Activated naive CD4-positive, alpha-beta T cell treated with anti-CD3 and anti-CD28 coated beads, Interleukin-2, amount 50 U/mL, for 24 hours (primary cell): ENCODE data around the gene CRNKL1.
"Not testable (repeated sequence)": the region's sequence is repeated elsewhere in the genome, so short reads cannot be mapped to it uniquely, and the experiment has no call there.

Source experiments
- H3K27ac Mint-ChIP-seq: one replicate; pipeline ENCODE4 v1.8.0; 2021; ENCODE audit warnings: mild to moderate bottlenecking, mixed read lengths
- H3K27me3 Mint-ChIP-seq: one replicate; pipeline ENCODE4 v1.8.0; 2021; ENCODE audit warnings: mixed read lengths
- H3K36me3 Mint-ChIP-seq: one replicate; pipeline ENCODE4 v1.8.0; 2021; ENCODE audit warnings: mixed read lengths
- H3K4me1 Mint-ChIP-seq: one replicate; pipeline ENCODE4 v1.8.0; 2021; ENCODE audit warnings: mixed read lengths
- H3K4me3 Mint-ChIP-seq: one replicate; pipeline ENCODE4 v1.8.0; 2021; ENCODE audit warnings: mild to moderate bottlenecking, mixed read lengths
- H3K9me3 Mint-ChIP-seq: one replicate; pipeline ENCODE4 v1.8.0; 2021; ENCODE audit warnings: mixed read lengths

CRNKL1 gene

GRCh38 chr20:20023395-20023794 is 28.9 kb downstream of the CRNKL1 start:
- H3K27ac Mint-ChIP-seq: no peak overlapping the region
- peaks cover 49% of the 10 kb centered on the region for H3K4me1 Mint-ChIP-seq
- H3K36me3 Mint-ChIP-seq: peaks cover 5% of the 10 kb centered on the region
- no peak overlapping the region for H3K4me3 Mint-ChIP-seq
- no peaks in the 10 kb centered on the region for H3K9me3 Mint-ChIP-seq
- no peaks in the 10 kb centered on the region for H3K27me3 Mint-ChIP-seq

DNA sequence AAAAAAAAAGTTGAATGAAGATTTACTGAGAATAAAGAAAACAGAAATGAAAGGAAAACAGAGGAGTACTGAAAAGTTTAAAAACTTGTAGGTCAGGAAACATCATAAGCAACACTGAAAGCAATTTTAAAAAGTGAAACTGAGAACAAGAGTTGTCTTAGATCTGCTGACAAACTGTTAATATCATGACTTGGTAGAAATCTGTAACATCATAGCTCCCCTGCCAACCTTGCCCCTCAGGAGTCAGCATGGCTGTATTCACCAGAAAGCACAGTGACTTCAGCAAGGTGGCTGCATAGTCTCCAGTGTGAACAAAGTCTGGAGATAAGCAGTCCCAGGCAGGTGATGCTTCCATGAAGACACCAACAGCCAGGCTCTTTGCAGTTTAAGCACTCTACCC is 29.8 kb downstream of the CRNKL1 start:
- Mint-ChIP-seq H3K27ac (no peak overlapping the region), H3K36me3 (peaks cover 8% of the 10 kb centered on the region), H3K9me3 (no peaks in the 10 kb centered on the region), H3K27me3 (no peaks in the 10 kb centered on the region), H3K4me1 (peaks cover 55% of the 10 kb centered on the region), H3K4me3 (no peak overlapping the region)

DNA sequence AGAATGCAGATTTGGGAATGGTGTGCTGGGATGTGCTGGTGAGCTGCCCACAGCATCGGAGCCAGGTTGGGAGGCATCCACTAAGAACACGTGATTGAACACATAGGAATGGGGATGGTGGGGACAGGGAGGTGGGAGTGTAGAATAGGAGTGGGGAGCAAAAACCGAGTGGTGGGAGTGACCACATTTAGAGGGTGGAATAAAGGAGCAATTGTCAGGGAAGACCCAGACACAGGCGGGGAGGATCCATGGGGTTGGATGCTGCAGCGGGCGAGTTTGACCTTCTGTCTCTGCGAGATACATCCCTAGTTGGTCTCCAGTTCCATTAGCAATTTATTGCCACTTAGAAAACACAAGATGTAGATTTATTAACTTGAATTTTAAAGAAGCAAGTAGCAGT is 30.4 kb downstream of the CRNKL1 start:
- Mint-ChIP-seq H3K4me3 (no peak overlapping the region), H3K9me3 (no peaks in the 10 kb centered on the region), H3K4me1 (peaks cover 58% of the 10 kb centered on the region), H3K27me3 (no peaks in the 10 kb centered on the region), H3K27ac (peak overlapping the region; percentile 8), H3K36me3 (peaks cover 8% of the 10 kb centered on the region)

DNA sequence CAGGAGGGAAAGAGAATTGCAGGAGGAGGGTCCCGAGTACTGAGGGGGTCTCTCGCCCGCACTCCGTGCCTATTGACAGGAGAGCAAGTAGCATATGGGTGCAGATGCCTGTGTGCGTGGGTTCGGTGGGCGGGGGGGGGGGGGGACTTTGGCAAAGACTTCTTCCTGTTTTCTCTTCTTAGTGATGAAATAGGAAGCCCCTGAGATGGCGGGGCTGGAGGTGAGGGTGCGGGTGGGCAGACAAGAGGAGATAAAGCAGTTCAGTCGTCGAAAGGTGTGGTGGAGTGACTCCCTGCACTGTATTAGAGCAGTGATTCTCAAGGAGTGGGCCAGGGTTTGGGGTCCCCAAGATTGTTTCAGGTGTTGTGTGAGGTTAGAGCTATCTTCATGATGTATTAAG is 31.4 kb downstream of the CRNKL1 start:
- H3K9me3 Mint-ChIP-seq: no peaks in the 10 kb centered on the region
- H3K36me3 Mint-ChIP-seq: peaks cover 5% of the 10 kb centered on the region
- no peaks in the 10 kb centered on the region for H3K27me3 Mint-ChIP-seq
- H3K4me3 Mint-ChIP-seq: no peak overlapping the region
- no peak overlapping the region for H3K27ac Mint-ChIP-seq
- peaks cover 64% of the 10 kb centered on the region for H3K4me1 Mint-ChIP-seq

GRCh38 chr20:20019123-20019522 is 33.1 kb downstream of the CRNKL1 start:
- H3K27me3 Mint-ChIP-seq: no peaks in the 10 kb centered on the region
- H3K27ac Mint-ChIP-seq: peak overlapping the region; percentile 30
- H3K4me3 Mint-ChIP-seq: peak overlapping the region; percentile 96
- H3K4me1 Mint-ChIP-seq: peaks cover 76% of the 10 kb centered on the region
- H3K36me3 Mint-ChIP-seq: peaks cover 5% of the 10 kb centered on the region
- H3K9me3 Mint-ChIP-seq: no peaks in the 10 kb centered on the region

GRCh38 chr20:20018366-20018765 is 33.9 kb downstream of the CRNKL1 start:
- H3K27me3 Mint-ChIP-seq: no peaks in the 10 kb centered on the region
- H3K27ac Mint-ChIP-seq: peak overlapping the region; percentile 88
- H3K4me1 Mint-ChIP-seq: peaks cover 68% of the 10 kb centered on the region
- H3K36me3 Mint-ChIP-seq: peaks cover 5% of the 10 kb centered on the region
- H3K9me3 Mint-ChIP-seq: no peaks in the 10 kb centered on the region
- peak overlapping the region; percentile 96 for H3K4me3 Mint-ChIP-seq

- H3K9me3 Mint-ChIP-seq: no peaks in the 10 kb centered on the region
- H3K27me3 Mint-ChIP-seq: no peaks in the 10 kb centered on the region
- H3K4me3 Mint-ChIP-seq: peak overlapping the region; percentile 96
- H3K4me1 Mint-ChIP-seq: peaks cover 68% of the 10 kb centered on the region
- H3K36me3 Mint-ChIP-seq: peaks cover 5% of the 10 kb centered on the region
- peak overlapping the region; percentile 59 for H3K27ac Mint-ChIP-seq
These were observed 34.5 kb downstream of the CRNKL1 start for GRCh38 chr20:20017844-20018185.

GRCh38 chr20:20017001-20017843 is 35.0 kb downstream of the CRNKL1 start, which contains the start of gene NAA20:
Gene NAA20 (plus strand): TSS chr20:20017362. CDS start chr20:20017397, 35 bp downstream.
- H3K4me3 Mint-ChIP-seq: peak within 1 kb of the TSS; percentile 96
- H3K4me1 Mint-ChIP-seq: peaks cover 62% of the 10 kb centered on the region

DNA sequence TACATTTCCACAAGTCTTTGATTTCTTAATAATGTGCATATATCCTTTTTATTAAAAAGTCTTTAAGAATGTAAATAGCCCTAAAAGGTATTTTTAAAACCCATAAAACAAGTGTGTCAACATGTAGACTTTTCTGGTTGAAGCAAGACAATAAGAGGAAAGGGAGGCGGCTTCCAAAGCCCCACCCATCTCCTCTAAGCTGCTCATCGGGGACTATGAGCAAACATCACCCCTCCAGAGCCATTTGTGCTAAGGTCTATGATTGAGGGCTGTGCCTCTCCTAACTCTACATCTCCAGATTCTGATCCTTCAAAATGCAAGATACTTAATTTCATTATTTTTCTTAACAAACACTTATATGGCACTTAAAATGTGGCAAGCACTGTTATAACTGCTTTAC is 37.6 kb downstream of the CRNKL1 start:
- H3K27me3 Mint-ChIP-seq: peaks cover 3% of the 10 kb centered on the region
- H3K9me3 Mint-ChIP-seq: no peaks in the 10 kb centered on the region
- H3K4me1 Mint-ChIP-seq: peaks cover 38% of the 10 kb centered on the region
- peaks cover 4% of the 10 kb centered on the region for H3K36me3 Mint-ChIP-seq
- H3K4me3 Mint-ChIP-seq: no peak overlapping the region
- no peak overlapping the region for H3K27ac Mint-ChIP-seq

More at GRCh38 chr20:20017001-20017843, 35.0 kb downstream of the CRNKL1 start, which contains the start of gene NAA20:
- peaks cover 5% of the 10 kb centered on the region for H3K36me3 Mint-ChIP-seq
- no peaks in the 10 kb centered on the region for H3K9me3 Mint-ChIP-seq
- no peaks in the 10 kb centered on the region for H3K27me3 Mint-ChIP-seq
- H3K27ac Mint-ChIP-seq: peak within 1 kb of the TSS; percentile 93

GRCh38 chr20:20012541-20012940 is 39.7 kb downstream of the CRNKL1 start:
- H3K4me3 Mint-ChIP-seq: no peak overlapping the region
- H3K36me3 Mint-ChIP-seq: no peaks in the 10 kb centered on the region
- H3K27me3 Mint-ChIP-seq: peaks cover 3% of the 10 kb centered on the region
- H3K27ac Mint-ChIP-seq: no peak overlapping the region
- peaks cover 22% of the 10 kb centered on the region for H3K4me1 Mint-ChIP-seq
- no peaks in the 10 kb centered on the region for H3K9me3 Mint-ChIP-seq

GRCh38 chr20:20010639-20011500 is 41.4 kb downstream of the CRNKL1 start:
- H3K9me3 Mint-ChIP-seq: no peaks in the 10 kb centered on the region
- H3K36me3 Mint-ChIP-seq: no peaks in the 10 kb centered on the region
- peaks cover 3% of the 10 kb centered on the region for H3K27me3 Mint-ChIP-seq
- no peak overlapping the region for H3K27ac Mint-ChIP-seq
- H3K4me3 Mint-ChIP-seq: no peak overlapping the region
- peaks cover 13% of the 10 kb centered on the region for H3K4me1 Mint-ChIP-seq

DNA sequence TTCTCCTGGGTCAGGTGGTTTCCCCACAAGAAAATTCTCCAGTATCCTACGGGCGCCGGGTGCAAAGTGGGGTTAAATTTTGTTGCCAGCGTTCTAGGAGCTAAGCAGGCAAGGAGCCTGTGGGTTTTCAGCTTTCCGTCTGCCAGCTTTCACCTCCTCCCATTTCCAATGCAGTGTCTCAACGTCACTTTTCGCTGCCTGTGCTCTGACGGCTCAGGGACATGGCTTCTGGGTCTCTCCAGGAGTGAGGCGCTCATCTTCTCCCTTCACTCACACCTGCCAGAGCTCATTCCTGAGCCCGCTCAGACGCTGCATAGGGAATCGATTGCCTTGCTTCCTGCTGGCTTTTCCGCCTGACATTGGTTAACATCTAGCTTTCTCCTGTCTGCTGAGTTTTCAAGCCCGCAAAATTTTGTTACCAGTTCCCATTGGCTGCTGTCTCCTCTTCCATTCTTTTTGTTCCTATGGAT is 42.4 kb downstream of the CRNKL1 start:
- Mint-ChIP-seq H3K27ac (no peak overlapping the region), H3K27me3 (peaks cover 5% of the 10 kb centered on the region), H3K4me1 (peaks cover 6% of the 10 kb centered on the region)

DNA sequence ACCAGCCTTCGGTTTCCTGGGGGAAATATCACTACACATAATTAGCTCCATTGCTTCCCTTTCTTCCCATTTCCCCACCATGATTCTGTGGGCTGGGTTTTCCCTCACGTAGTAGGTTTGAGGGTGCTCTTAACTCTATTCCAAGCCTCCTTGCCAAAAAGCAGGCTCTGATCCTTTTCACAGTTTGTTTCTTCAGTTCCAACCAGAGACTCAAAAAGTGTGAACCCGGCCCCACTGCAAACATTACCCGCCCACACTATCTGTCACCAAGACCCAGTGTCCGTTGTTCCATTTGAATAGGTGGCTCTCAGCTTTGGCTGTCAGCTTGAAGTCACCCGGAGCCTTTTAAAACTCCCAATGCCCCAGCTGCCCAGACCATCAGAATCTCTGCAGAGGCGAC is 46.9 kb downstream of the CRNKL1 start:
- H3K4me1 Mint-ChIP-seq: peaks cover 16% of the 10 kb centered on the region
- no peaks in the 10 kb centered on the region for H3K36me3 Mint-ChIP-seq
- no peak overlapping the region for H3K27ac Mint-ChIP-seq
- no peaks in the 10 kb centered on the region for H3K9me3 Mint-ChIP-seq
- peaks cover 11% of the 10 kb centered on the region for H3K27me3 Mint-ChIP-seq
- no peak overlapping the region for H3K4me3 Mint-ChIP-seq

More for the DNA sequence above, 42.4 kb downstream of the CRNKL1 start:
- H3K9me3 Mint-ChIP-seq: no peaks in the 10 kb centered on the region
- no peaks in the 10 kb centered on the region for H3K36me3 Mint-ChIP-seq
- H3K4me3 Mint-ChIP-seq: no peak overlapping the region

- H3K36me3 Mint-ChIP-seq, H3K9me3 Mint-ChIP-seq, H3K27me3 Mint-ChIP-seq: not testable (repeated sequence)
- peaks cover 16% of the 10 kb centered on the region for H3K4me1 Mint-ChIP-seq
- peak overlapping the region; percentile 84 for H3K4me3 Mint-ChIP-seq
- H3K27ac Mint-ChIP-seq: peak overlapping the region; percentile 1
These were observed 48.3 kb downstream of the CRNKL1 start for GRCh38 chr20:20003955-20004322.

GRCh38 chr20:20003031-20003954 is 49.0 kb downstream of the CRNKL1 start:
- Mint-ChIP-seq H3K27ac (peak overlapping the region; percentile 1), H3K9me3 (no peaks in the 10 kb centered on the region), H3K36me3 (no peaks in the 10 kb centered on the region), H3K4me3 (peak overlapping the region; percentile 84), H3K4me1 (peaks cover 16% of the 10 kb centered on the region), H3K27me3 (peaks cover 10% of the 10 kb centered on the region)
